HG02642 (cell line): ENCODE data around the gene SLC25A23.
"Not testable (repeated sequence)": the region's sequence is repeated elsewhere in the genome, so short reads cannot be mapped to it uniquely, and the experiment has no call there.

Experiments used
- ATAC-seq: cut with Tn5 transposase; IDR thresholded peaks from one replicate; pipeline ENCODE4 v1.9.1; 2021; ENCODE audit warnings: mild to moderate bottlenecking; ENCODE audit not compliant: unreplicated experiment, poor library complexity

The SLC25A23 gene

GRCh38 chr19:6459262-6460098 is at the start of gene SLC25A23:
SLC25A23 (minus strand) TSS chr19:6459792; CDS start chr19:6459628, 164 bp downstream.
- ATAC-seq, result peak; percentile 42

GRCh38 chr19:6508028-6508771 is 48.6 kb upstream of the SLC25A23 start:
- not testable (repeated sequence) for ATAC-seq

- ATAC-seq, result no peak
These were observed 44.0 kb upstream of the SLC25A23 start for GRCh38 chr19:6503407-6504201.

- peak; percentile 44 for ATAC-seq
These were observed 42.4 kb upstream of the SLC25A23 start, which contains the start of gene TUBB4A for GRCh38 chr19:6501740-6502648. TUBB4A (minus strand) TSS chr19:6502309; CDS start chr19:6502212, 97 bp downstream.

- no peak for ATAC-seq
These were observed 41.5 kb upstream of the SLC25A23 start for GRCh38 chr19:6500837-6501739.

GRCh38 chr19:6499052-6499790 is 39.6 kb upstream of the SLC25A23 start:
- no peak for ATAC-seq

GRCh38 chr19:6498294-6499036 is 38.9 kb upstream of the SLC25A23 start:
- no peak for ATAC-seq

- no peak for ATAC-seq
These were observed 36.4 kb upstream of the SLC25A23 start for GRCh38 chr19:6495947-6496346.

- no peak for ATAC-seq
These were observed 34.9 kb upstream of the SLC25A23 start for GRCh38 chr19:6494438-6495036.

- no peak for ATAC-seq
These were observed 32.4 kb upstream of the SLC25A23 start for GRCh38 chr19:6491802-6492592.

GRCh38 chr19:6490134-6490533 is 30.5 kb upstream of the SLC25A23 start:
- ATAC-seq, result no peak

GRCh38 chr19:6489278-6490061 is 29.9 kb upstream of the SLC25A23 start:
- peak; percentile 71 for ATAC-seq

- no peak for ATAC-seq
These were observed 25.2 kb upstream of the SLC25A23 start for GRCh38 chr19:6484831-6485230.

- no peak for ATAC-seq
These were observed 24.6 kb upstream of the SLC25A23 start for GRCh38 chr19:6484230-6484629.

GRCh38 chr19:6483235-6483634 is 23.6 kb upstream of the SLC25A23 start:
- ATAC-seq, result no peak
